ENCODE measurements around the gene TSPAN9. TPM values are rescaled to one million over a fixed set of nuclear protein-coding genes. Genes with fewer than 3 reads are reported as not detected.

TSPAN9 gene
- total RNA-seq, 1 donor: 8.1 TPM

GRCh38 chr12:3034067-3034750 lies 43.0 kb upstream of the TSPAN9 start:
- TF ChIP-seq, protein P1, sequence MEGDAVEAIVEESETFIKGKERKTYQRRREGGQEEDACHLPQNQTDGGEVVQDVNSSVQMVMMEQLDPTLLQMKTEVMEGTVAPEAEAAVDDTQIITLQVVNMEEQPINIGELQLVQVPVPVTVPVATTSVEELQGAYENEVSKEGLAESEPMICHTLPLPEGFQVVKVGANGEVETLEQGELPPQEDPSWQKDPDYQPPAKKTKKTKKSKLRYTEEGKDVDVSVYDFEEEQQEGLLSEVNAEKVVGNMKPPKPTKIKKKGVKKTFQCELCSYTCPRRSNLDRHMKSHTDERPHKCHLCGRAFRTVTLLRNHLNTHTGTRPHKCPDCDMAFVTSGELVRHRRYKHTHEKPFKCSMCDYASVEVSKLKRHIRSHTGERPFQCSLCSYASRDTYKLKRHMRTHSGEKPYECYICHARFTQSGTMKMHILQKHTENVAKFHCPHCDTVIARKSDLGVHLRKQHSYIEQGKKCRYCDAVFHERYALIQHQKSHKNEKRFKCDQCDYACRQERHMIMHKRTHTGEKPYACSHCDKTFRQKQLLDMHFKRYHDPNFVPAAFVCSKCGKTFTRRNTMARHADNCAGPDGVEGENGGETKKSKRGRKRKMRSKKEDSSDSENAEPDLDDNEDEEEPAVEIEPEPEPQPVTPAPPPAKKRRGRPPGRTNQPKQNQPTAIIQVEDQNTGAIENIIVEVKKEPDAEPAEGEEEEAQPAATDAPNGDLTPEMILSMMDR (IDR thresholded peaks at IDR 0.05; ENCODE audit: insufficient read depth, low read length): peak; percentile 85
- H3K4me3 ChIP-seq (ENCODE audit: low read depth, low read length): no peak overlapping the region
- DNase-seq (ENCODE audit: low read depth): peak; percentile 59

- peak; percentile 32 for DNase-seq (ENCODE audit: low read depth)
- no peak overlapping the region for H3K4me3 ChIP-seq (ENCODE audit: low read depth, low read length)
- TF ChIP-seq, protein P1 (IDR thresholded peaks at IDR 0.05; ENCODE audit: insufficient read depth, low read length): no peak
Observed at GRCh38 chr12:3035171-3035570, 42.0 kb upstream of the TSPAN9 start.

GRCh38 chr12:3035815-3036702 lies 41.1 kb upstream of the TSPAN9 start:
- peak; percentile 26 for DNase-seq (ENCODE audit: low read depth)
- H3K4me3 ChIP-seq (ENCODE audit: low read depth, low read length): no peak overlapping the region
- TF ChIP-seq, protein P1 (IDR thresholded peaks at IDR 0.05; ENCODE audit: insufficient read depth, low read length): peak; percentile 40

DNA sequence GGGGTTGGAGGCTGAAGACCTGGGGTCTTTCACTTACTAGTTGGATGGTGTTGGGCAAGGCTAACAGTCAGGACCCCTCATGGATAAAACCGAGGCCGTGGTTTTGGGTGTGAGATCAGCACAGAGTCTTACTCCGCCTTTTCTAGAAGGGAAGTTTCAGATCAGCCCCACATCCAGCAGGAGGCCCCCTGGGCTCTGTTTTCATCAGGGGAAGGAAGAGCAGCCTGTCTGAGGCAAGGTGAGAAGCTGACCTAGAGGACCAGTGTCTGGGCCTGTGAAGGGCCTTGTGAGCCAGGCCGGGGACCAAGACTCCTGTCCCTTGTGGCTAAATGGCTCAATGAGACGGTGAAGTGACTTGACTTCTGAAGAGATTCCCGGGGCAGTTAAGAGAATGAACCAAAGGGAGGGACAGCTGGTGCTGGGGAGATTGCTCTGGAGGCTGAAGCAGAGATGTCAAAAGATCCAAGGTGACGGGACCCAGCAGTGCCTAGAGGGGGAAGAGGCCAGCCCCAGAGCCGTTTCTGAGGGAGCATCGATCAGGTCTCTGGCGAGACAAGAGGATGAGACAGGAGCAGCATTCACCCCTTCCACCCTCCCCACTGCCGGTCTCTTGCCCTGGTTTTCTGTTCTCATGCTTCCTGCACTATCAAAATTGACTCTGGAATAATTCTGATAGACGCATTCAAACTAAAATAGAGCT lies 40.1 kb upstream of the TSPAN9 start:
- H3K4me3 ChIP-seq (ENCODE audit: low read depth, low read length): no peak overlapping the region
- DNase-seq (ENCODE audit: low read depth): no peak
- TF ChIP-seq, protein P1 (IDR thresholded peaks at IDR 0.05; ENCODE audit: insufficient read depth, low read length): no peak

GRCh38 chr12:3038166-3038565 lies 39.0 kb upstream of the TSPAN9 start:
- TF ChIP-seq, protein P1 (IDR thresholded peaks at IDR 0.05; ENCODE audit: insufficient read depth, low read length): no peak
- no peak for DNase-seq (ENCODE audit: low read depth)
- H3K4me3 ChIP-seq (ENCODE audit: low read depth, low read length): no peak overlapping the region

GRCh38 chr12:3038926-3039510 lies 38.2 kb upstream of the TSPAN9 start:
- DNase-seq (ENCODE audit: low read depth): no peak
- no peak overlapping the region for H3K4me3 ChIP-seq (ENCODE audit: low read depth, low read length)
- TF ChIP-seq, protein P1 (IDR thresholded peaks at IDR 0.05; ENCODE audit: insufficient read depth, low read length): no peak

Measured in fibroblast of the aortic adventitia (primary cell).